CD4-positive, alpha-beta T cell treated with Interleukin-4 for 4 hours (primary cell): ENCODE data around the gene PEX5L.
"Not testable (repeated sequence)": the region's sequence is repeated elsewhere in the genome, so short reads cannot be mapped to it uniquely, and the experiment has no call there.

Experiments
- DNase-seq: peaks from one replicate; pipeline ENCODE4 v3.0.0-alpha.2; 2020

PEX5L gene

GRCh38 chr3:179826247-179826637 lies 210.5 kb downstream of the PEX5L start:
- no peak for DNase-seq

- DNase-seq: no peak
Measured at GRCh38 chr3:179825527-179826246, 211.1 kb downstream of the PEX5L start.

- DNase-seq: no peak
Measured at GRCh38 chr3:179822296-179822695, 214.4 kb downstream of the PEX5L start.

GRCh38 chr3:179819379-179819778 lies 217.4 kb downstream of the PEX5L start:
- DNase-seq: no peak

- no peak for DNase-seq
Measured at GRCh38 chr3:179812096-179812382, 224.7 kb downstream of the PEX5L start.

- DNase-seq: no peak
Measured at GRCh38 chr3:179811321-179812095, 225.2 kb downstream of the PEX5L start.

GRCh38 chr3:179809639-179810038 lies 227.1 kb downstream of the PEX5L start:
- no peak for DNase-seq

GRCh38 chr3:179807588-179807987 lies 229.1 kb downstream of the PEX5L start:
- no peak for DNase-seq

- no peak for DNase-seq
Measured at GRCh38 chr3:179806177-179806576, 230.6 kb downstream of the PEX5L start.

- DNase-seq: no peak
Measured at GRCh38 chr3:179801856-179802255, 234.9 kb downstream of the PEX5L start.

- no peak for DNase-seq
Measured at GRCh38 chr3:179801263-179801662, 235.5 kb downstream of the PEX5L start.

GRCh38 chr3:179797192-179797591 lies 239.5 kb downstream of the PEX5L start:
- DNase-seq: no peak

- no peak for DNase-seq
Measured at GRCh38 chr3:179796421-179796820, 240.3 kb downstream of the PEX5L start.

- no peak for DNase-seq
Measured at GRCh38 chr3:179794355-179794754, 242.4 kb downstream of the PEX5L start.

GRCh38 chr3:179791793-179792192 lies 244.9 kb downstream of the PEX5L start:
- DNase-seq: no peak

GRCh38 chr3:179788996-179789395 lies 247.7 kb downstream of the PEX5L start:
- DNase-seq: no peak

- DNase-seq: not testable (repeated sequence)
Measured at GRCh38 chr3:179782841-179783240, 253.9 kb downstream of the PEX5L start.

- no peak for DNase-seq
Measured at GRCh38 chr3:179775416-179776122, 261.2 kb downstream of the PEX5L start.

GRCh38 chr3:179772297-179772696 lies 264.4 kb downstream of the PEX5L start:
- DNase-seq: no peak

- no peak for DNase-seq
Measured at GRCh38 chr3:179771797-179772196, 264.9 kb downstream of the PEX5L start.

GRCh38 chr3:179769411-179770247 lies 267.1 kb downstream of the PEX5L start:
- DNase-seq: no peak

GRCh38 chr3:179768080-179768479 lies 268.7 kb downstream of the PEX5L start:
- DNase-seq: no peak
